ENCODE data around the gene USP31.

Gene USP31

GRCh38 chr16:23149267-23149992 is at the start of gene USP31:
TSS of gene USP31 (minus strand) at chr16:23149452. CDS start at chr16:23149270, 182 bp downstream.
- peak; percentile 91 for DNase-seq

GRCh38 chr16:23196539-23196938 is 47.3 kb upstream of the USP31 start:
- DNase-seq, result no peak

GRCh38 chr16:23195366-23195978 is 46.2 kb upstream of the USP31 start:
- no peak for DNase-seq

- no peak for DNase-seq
These were observed 45.4 kb upstream of the USP31 start for GRCh38 chr16:23194497-23195221.

- no peak for DNase-seq
These were observed 39.7 kb upstream of the USP31 start for GRCh38 chr16:23188911-23189310.

- DNase-seq, result no peak
These were observed 38.1 kb upstream of the USP31 start for GRCh38 chr16:23187341-23187740.

- DNase-seq, result no peak
These were observed 36.9 kb upstream of the USP31 start for GRCh38 chr16:23186171-23186570.

GRCh38 chr16:23185656-23186055 is 36.4 kb upstream of the USP31 start:
- no peak for DNase-seq

- no peak for DNase-seq
These were observed 34.3 kb upstream of the USP31 start for GRCh38 chr16:23183543-23183862.

GRCh38 chr16:23182679-23183542 is 33.7 kb upstream of the USP31 start, which contains the start of gene SCNN1G:
TSS of gene SCNN1G (plus strand) at chr16:23182745. CDS start at chr16:23186272, 3,527 bp downstream.
- no peak for DNase-seq

GRCh38 chr16:23182206-23182678 is 33.0 kb upstream of the USP31 start:
- DNase-seq, result peak; percentile 61

GRCh38 chr16:23181506-23181905 is 32.3 kb upstream of the USP31 start:
- no peak for DNase-seq

GRCh38 chr16:23175651-23176050 is 26.4 kb upstream of the USP31 start:
- DNase-seq, result no peak

- no peak for DNase-seq
These were observed 25.4 kb upstream of the USP31 start for GRCh38 chr16:23174622-23175021.

- DNase-seq, result no peak
These were observed 23.7 kb upstream of the USP31 start for GRCh38 chr16:23172994-23173393.

- DNase-seq, result no peak
These were observed 23.3 kb upstream of the USP31 start for GRCh38 chr16:23172583-23172982.

- DNase-seq, result no peak
These were observed 15.5 kb upstream of the USP31 start for GRCh38 chr16:23164736-23165135.

GRCh38 chr16:23163921-23164320 is 14.7 kb upstream of the USP31 start:
- no peak for DNase-seq

- no peak for DNase-seq
These were observed 11.3 kb upstream of the USP31 start for GRCh38 chr16:23160574-23160973.

- DNase-seq, result no peak
These were observed 10.8 kb upstream of the USP31 start for GRCh38 chr16:23160082-23160481.

GRCh38 chr16:23158114-23158513 is 8.9 kb upstream of the USP31 start:
- DNase-seq, result no peak

GRCh38 chr16:23156946-23157460 is 7.8 kb upstream of the USP31 start:
- no peak for DNase-seq

- DNase-seq, result no peak
These were observed 6.9 kb upstream of the USP31 start for GRCh38 chr16:23156110-23156509.
